ENCODE results near the gene MACROH2A2.

Gene MACROH2A2

GRCh38 chr10:70052462-70053217 lies at the start of gene MACROH2A2:
MACROH2A2 (plus strand) TSS chr10:70052846; CDS start chr10:70075659, 22,813 bp downstream.
- TF ChIP-seq POLR2A (IDR thresholded peaks at IDR 0.05; ENCODE audit: extremely low read depth, insufficient read length) (no peak), MYC (IDR thresholded peaks at IDR 0.05; ENCODE audit: low read depth, low read length) (no peak), CTCF (IDR thresholded peaks at IDR 0.05; ENCODE audit: low read depth, low read length) (no peak)
- TF ChIP-seq, protein P1, sequence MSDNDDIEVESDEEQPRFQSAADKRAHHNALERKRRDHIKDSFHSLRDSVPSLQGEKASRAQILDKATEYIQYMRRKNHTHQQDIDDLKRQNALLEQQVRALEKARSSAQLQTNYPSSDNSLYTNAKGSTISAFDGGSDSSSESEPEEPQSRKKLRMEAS (IDR thresholded peaks at IDR 0.05; ENCODE audit: low read depth, low read length) = no peak
- no peak within 1 kb of the TSS for H3K4me3 ChIP-seq (ENCODE audit: low read depth, low read length)
- no peak for DNase-seq (ENCODE audit: low read depth)

GRCh38 chr10:70007116-70007820 lies 45.4 kb upstream of the MACROH2A2 start:
- no peak for DNase-seq (ENCODE audit: low read depth)
- TF ChIP-seq CTCF (IDR thresholded peaks at IDR 0.05; ENCODE audit: low read depth, low read length) = no peak
- no peak for TF ChIP-seq MYC (IDR thresholded peaks at IDR 0.05; ENCODE audit: low read depth, low read length)
- TF ChIP-seq, protein P1 (IDR thresholded peaks at IDR 0.05; ENCODE audit: low read depth, low read length) = no peak
- no peak for TF ChIP-seq POLR2A (IDR thresholded peaks at IDR 0.05; ENCODE audit: extremely low read depth, insufficient read length)
- H3K4me3 ChIP-seq (ENCODE audit: low read depth, low read length) = no peak overlapping the region

GRCh38 chr10:70031215-70031614 lies 21.4 kb upstream of the MACROH2A2 start:
- DNase-seq (ENCODE audit: low read depth) = no peak
- no peak for TF ChIP-seq CTCF (IDR thresholded peaks at IDR 0.05; ENCODE audit: low read depth, low read length)
- no peak overlapping the region for H3K4me3 ChIP-seq (ENCODE audit: low read depth, low read length)

- no peak for DNase-seq (ENCODE audit: low read depth)
- no peak for TF ChIP-seq POLR2A (IDR thresholded peaks at IDR 0.05; ENCODE audit: extremely low read depth, insufficient read length)
- TF ChIP-seq, protein P1 (IDR thresholded peaks at IDR 0.05; ENCODE audit: low read depth, low read length) = no peak
- no peak for TF ChIP-seq CTCF (IDR thresholded peaks at IDR 0.05; ENCODE audit: low read depth, low read length)
- no peak for TF ChIP-seq MYC (IDR thresholded peaks at IDR 0.05; ENCODE audit: low read depth, low read length)
Measured at GRCh38 chr10:70032667-70033289, 19.9 kb upstream of the MACROH2A2 start.

DNA sequence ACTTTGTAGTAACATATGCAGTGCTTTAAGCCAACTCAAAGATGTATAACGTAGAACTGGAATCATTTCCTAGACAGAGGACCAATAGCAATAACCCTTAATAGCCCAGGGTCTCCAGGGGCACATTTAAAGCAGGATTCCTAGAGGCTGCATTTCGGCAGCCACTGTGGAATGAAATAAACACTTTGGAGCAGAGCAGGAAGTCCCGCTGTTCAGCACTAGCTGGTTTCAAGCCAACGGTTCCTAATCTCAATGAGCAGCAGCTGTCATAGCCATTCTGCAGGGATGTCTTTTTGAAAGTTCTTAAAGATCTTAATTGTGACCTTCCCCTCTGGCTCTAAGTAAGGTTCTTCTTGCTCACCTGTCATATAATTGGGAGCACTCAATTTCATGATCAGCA lies 18.4 kb upstream of the MACROH2A2 start:
- TF ChIP-seq CTCF (IDR thresholded peaks at IDR 0.05; ENCODE audit: low read depth, low read length) (no peak), MYC (IDR thresholded peaks at IDR 0.05; ENCODE audit: low read depth, low read length) (no peak), POLR2A (IDR thresholded peaks at IDR 0.05; ENCODE audit: extremely low read depth, insufficient read length) (no peak)
- TF ChIP-seq, protein P1 (IDR thresholded peaks at IDR 0.05; ENCODE audit: low read depth, low read length) = no peak
- no peak overlapping the region for H3K4me3 ChIP-seq (ENCODE audit: low read depth, low read length)
- DNase-seq (ENCODE audit: low read depth) = no peak

More at GRCh38 chr10:70032667-70033289, 19.9 kb upstream of the MACROH2A2 start:
- H3K4me3 ChIP-seq (ENCODE audit: low read depth, low read length) = no peak overlapping the region
